H1 (cell line): ENCODE measurements around the gene SF3B2. TPM values are rescaled to one million over a fixed set of nuclear protein-coding genes. Genes with fewer than 3 reads are reported as not detected.
A peak's percentile ranks its signal among the peaks of the same experiment; 100 is the strongest.

Source experiments
- CTCF ChIA-PET: fragments of 300-600 bp; sonication (Branson Sonifier 250); formaldehyde crosslinking; loops from one replicate; lab custom pipeline; 2021; ENCODE audit not compliant: partially characterized antibody; lab: Charles Lee
- POLR2A ChIA-PET: fragments of 300-600 bp; sonication (Branson Sonifier 250); formaldehyde crosslinking; loops from one replicate; lab custom pipeline; 2021; ENCODE audit warnings: inconsistent platforms; ENCODE audit not compliant: partially characterized antibody; lab: Charles Lee
- DNase-seq, 2 experiments: peaks; one replicate each; pipeline versions ENCODE4 v3.0.0 to v3.0.0-alpha.2; 2010 to 2022; ENCODE audit warnings: low spot score in 2 of 2, low read depth in 1 of 2, mixed read lengths in 1 of 2
- FAIRE-seq: peaks from 2 replicates; lab custom pipeline; 2011; peaks lifted over from hg19 to GRCh38; lab: Jason Lieb, UNC
- H2AFZ ChIP-seq: 2 replicates; pipeline ENCODE4 v1.8.1; 2012; ENCODE audit warnings: low read length, inconsistent platforms
- H2AK5ac ChIP-seq: 2 replicates; pipeline ENCODE4 v1.6.1; 2013; ENCODE audit warnings: low read depth, low read length
- H2BK120ac ChIP-seq: replicated peaks from 2 replicates; pipeline ENCODE3; 2013; ENCODE audit warnings: low read depth, low read length, inconsistent platforms
- H2BK12ac ChIP-seq: 2 replicates; pipeline ENCODE4 v1.6.1; 2013; ENCODE audit warnings: low read depth, low read length
- H2BK15ac ChIP-seq: 2 replicates; pipeline ENCODE4 v1.6.1; 2013; ENCODE audit warnings: low read length
- H2BK20ac ChIP-seq: 2 replicates; pipeline ENCODE4 v1.6.1; 2013; ENCODE audit warnings: low read length
- H2BK5ac ChIP-seq: 2 replicates; pipeline ENCODE4 v1.6.1; 2013; ENCODE audit warnings: low read depth, low read length
- H3K14ac ChIP-seq: 2 replicates; pipeline ENCODE4 v1.6.1; 2013; ENCODE audit warnings: inconsistent platforms; ENCODE audit not compliant: insufficient read length
- H3K18ac ChIP-seq: 2 replicates; pipeline ENCODE4 v1.6.1; 2013; ENCODE audit warnings: low read length; ENCODE audit errors: extremely low read depth
- H3K23ac ChIP-seq: 2 replicates; pipeline ENCODE4 v1.6.1; 2013; ENCODE audit warnings: inconsistent platforms; ENCODE audit not compliant: insufficient read length
- H3K23me2 ChIP-seq: 2 replicates; pipeline ENCODE4 v1.6.1; 2013; ENCODE audit warnings: low read depth, low read length
- H3K27ac ChIP-seq: 2 replicates; pipeline ENCODE4 v1.6.1; 2011; ENCODE audit warnings: low read depth, low read length, inconsistent platforms
- H3K27me3 ChIP-seq, 4 experiments: replicated peaks in 1 of 4; 1 replicate in 1 of 4; 2 replicates in 3 of 4; pipeline versions ENCODE4 v1.6.1 to v1.8.1; 2011 to 2013; ENCODE audit warnings: low read length in 3 of 4, mild to moderate bottlenecking in 3 of 4, inconsistent platforms in 2 of 4, mixed read lengths in 2 of 4, moderate library complexity in 1 of 4; ENCODE audit not compliant: control insufficient read depth in 3 of 4, insufficient read depth in 3 of 4; ENCODE audit errors: extremely low read depth in 1 of 4
- H3K36me3 ChIP-seq, 4 experiments: 2 replicates each; pipeline versions ENCODE4 v1.6.1 to v1.8.1; 2011 to 2013; ENCODE audit warnings: mild to moderate bottlenecking in 4 of 4, low read length in 3 of 4, moderate library complexity in 2 of 4, control low read depth in 1 of 4, inconsistent platforms in 1 of 4; ENCODE audit not compliant: insufficient read depth in 4 of 4, control insufficient read depth in 2 of 4
- H3K4ac ChIP-seq: replicated peaks from 2 replicates; pipeline ENCODE3; 2013; ENCODE audit warnings: low read length, low read depth, mixed read lengths, inconsistent platforms; ENCODE audit not compliant: insufficient read length
- H3K4me1 ChIP-seq, 4 experiments: replicated peaks in 1 of 4; 1 replicate in 1 of 4; 2 replicates in 3 of 4; pipeline versions ENCODE4 v1.6.1 to v1.8.1; 2011 to 2013; ENCODE audit warnings: low read length in 3 of 4, inconsistent platforms in 2 of 4, mixed read lengths in 1 of 4; ENCODE audit not compliant: insufficient read depth in 4 of 4, control insufficient read depth in 3 of 4
- H3K4me2 ChIP-seq, 2 experiments: 2 replicates each; pipeline versions ENCODE4 v1.6.1 to v1.8.1; 2011 to 2013; ENCODE audit warnings: low read depth in 2 of 2, low read length in 2 of 2, control low read depth in 1 of 2, inconsistent platforms in 1 of 2, mild to moderate bottlenecking in 1 of 2; ENCODE audit not compliant: insufficient read depth in 1 of 2
- H3K4me3 ChIP-seq, 4 experiments: fragments of 200-600, 300-600 bp in 1 of 4; sonication (generic), shearing (Covaris generic), sonication (Bioruptor Twin) in 1 of 4; 2 replicates each; pipeline versions ENCODE4 v1.5.1 to v1.8.1; 2011 to 2016; ENCODE audit warnings: low read length in 4 of 4, low read depth in 3 of 4, control low read depth in 2 of 4, inconsistent platforms in 2 of 4, mild to moderate bottlenecking in 2 of 4, mixed read lengths in 1 of 4, moderate library complexity in 1 of 4; ENCODE audit not compliant: insufficient read depth in 2 of 4; ENCODE audit errors: extremely low read depth in 1 of 4
- H3K56ac ChIP-seq: replicated peaks from 2 replicates; pipeline ENCODE3; 2013; ENCODE audit warnings: low read depth, mild to moderate bottlenecking, mixed read lengths, low read length, inconsistent platforms; ENCODE audit not compliant: insufficient read length
- H3K79me1 ChIP-seq: 2 replicates; pipeline ENCODE4 v1.6.1; 2013; ENCODE audit warnings: low read depth, low read length, control low read depth
- H3K79me2 ChIP-seq, 2 experiments: 2 replicates each; pipeline versions ENCODE4 v1.6.1 to v1.8.1; 2012 to 2013; ENCODE audit warnings: low read length in 2 of 2, mild to moderate bottlenecking in 2 of 2, inconsistent platforms in 1 of 2; ENCODE audit not compliant: insufficient read depth in 2 of 2, control insufficient read depth in 1 of 2
- H3K9ac ChIP-seq, 4 experiments: replicated peaks in 1 of 4; 1 replicate in 1 of 4; 2 replicates in 3 of 4; pipeline versions ENCODE4 v1.6.1 to v1.8.1; 2011 to 2013; ENCODE audit warnings: low read depth in 3 of 4, low read length in 3 of 4, control low read depth in 2 of 4, mild to moderate bottlenecking in 2 of 4, moderate library complexity in 2 of 4, inconsistent platforms in 1 of 4; ENCODE audit errors: extremely low read depth in 1 of 4
- H3K9me3 ChIP-seq, 2 experiments: 2 replicates each; pipeline versions ENCODE4 v1.6.1 to v1.8.1; 2012 to 2013; ENCODE audit warnings: mild to moderate bottlenecking in 2 of 2, moderate library complexity in 2 of 2, control low read depth in 1 of 2, inconsistent platforms in 1 of 2, low read depth in 1 of 2, low read length in 1 of 2, mixed read lengths in 1 of 2; ENCODE audit not compliant: insufficient read depth in 2 of 2
- H4K20me1 ChIP-seq, 2 experiments: replicated peaks in 1 of 2; 2 replicates each; pipeline versions ENCODE3 to v1.8.1; 2011 to 2013; ENCODE audit warnings: inconsistent platforms in 2 of 2, low read length in 2 of 2, mild to moderate bottlenecking in 1 of 2; ENCODE audit not compliant: insufficient read depth in 2 of 2, control insufficient read depth in 1 of 2
- H4K5ac ChIP-seq: 2 replicates; pipeline ENCODE4 v1.6.1; 2013; ENCODE audit warnings: low read length, low read depth, mixed read lengths, inconsistent platforms; ENCODE audit not compliant: insufficient read length
- H4K8ac ChIP-seq: 2 replicates; pipeline ENCODE4 v1.8.0; 2013; ENCODE audit warnings: mild to moderate bottlenecking, moderate library complexity, low read length, inconsistent platforms; ENCODE audit not compliant: insufficient read depth; ENCODE audit errors: extremely low read depth
- H4K91ac ChIP-seq: replicated peaks from 2 replicates; pipeline ENCODE3; 2013; ENCODE audit warnings: low read length, mixed read lengths, inconsistent platforms; ENCODE audit not compliant: insufficient read length
- CBX8 ChIP-seq: fragments of 300-800, 300-1000 bp; sonication (generic); IDR thresholded peaks from 2 replicates; pipeline ENCODE4 v1.7.1; 2016; ENCODE audit warnings: low read depth, low read length, borderline replicate concordance
- CHD2 ChIP-seq: IDR thresholded peaks from 2 replicates; pipeline ENCODE4 v1.6.1; 2012; ENCODE audit warnings: low read length, improper control_type of control experiment
- EGR1 ChIP-seq: IDR thresholded peaks from 2 replicates; pipeline ENCODE4 v1.6.1; 2011; ENCODE audit warnings: low read depth, low read length, borderline replicate concordance
- JUND ChIP-seq: IDR thresholded peaks from 2 replicates; pipeline ENCODE4 v1.6.1; 2011; ENCODE audit warnings: mild to moderate bottlenecking, improper control_type of control experiment, low read length
- KDM1A ChIP-seq: fragments of 200-600, 300-600 bp; sonication (generic); IDR thresholded peaks from 2 replicates; pipeline ENCODE4 v1.7.1; 2016; ENCODE audit warnings: mild to moderate bottlenecking, low read length, borderline replicate concordance
- NANOG ChIP-seq: IDR thresholded peaks from 2 replicates; pipeline ENCODE4 v1.6.1; 2011; ENCODE audit warnings: low read length, low read depth, mild to moderate bottlenecking, inconsistent platforms; ENCODE audit not compliant: insufficient read depth, poor library complexity, severe bottlenecking
- RXRA ChIP-seq: IDR thresholded peaks from 2 replicates; pipeline ENCODE4 v1.6.1; 2011; ENCODE audit warnings: low read depth, mild to moderate bottlenecking, low read length, moderate library complexity; ENCODE audit not compliant: insufficient read depth
- SIX5 ChIP-seq: IDR thresholded peaks from 2 replicates; pipeline ENCODE4 v1.6.1; 2011; ENCODE audit warnings: mild to moderate bottlenecking, low read depth, low read length
- SRF ChIP-seq: IDR thresholded peaks from 2 replicates; pipeline ENCODE4 v1.6.1; 2011; ENCODE audit warnings: mild to moderate bottlenecking, low read depth, low read length, moderate library complexity
- WGBS, 2 experiments: shearing (Covaris generic) in 1 of 2; methylation state at CpG; one replicate each; pipeline versions ENCODE4 v1.1.6 to v1.1.7; 2013 to 2015; ENCODE audit warnings: low lambda C conversion rate in 2 of 2, mixed read lengths in 2 of 2, inconsistent platforms in 1 of 2, low coverage in 1 of 2, missing lambda C conversion rate in 1 of 2; ENCODE audit not compliant: insufficient replicate concordance in 2 of 2, insufficient coverage in 1 of 2, insufficient read length in 1 of 2; ENCODE audit errors: extremely low coverage in 1 of 2, missing lambda C conversion rate in 1 of 2; 5-methylcytosine and 5-hydroxymethylcytosine counted together
- polyA plus RNA-seq, 7 experiments: library from polyadenylated mRNA; depleted of rRNA in 3 of 7; stranded (reverse) in 5 of 7; unstranded in 2 of 7; fragments of >200 nt in 5 of 7; fragments of 200-250 nt in 2 of 7; gene quantifications; 1 replicate in 5 of 7; 2 replicates in 1 of 7; 4 replicates in 1 of 7; pipeline versions ENCODE4 v1.2.1 to v1.2.3, GENCODE V29; 2011 to 2013; ENCODE audit warnings: missing spikeins in 2 of 7, mixed read lengths in 2 of 7
- total RNA-seq: library from RNA; stranded (reverse); fragmentation: NEBNext Ultra II Directional; extraction: Animal tissue kit (Norgen Biotek cat#: 25700); gene quantifications from 2 replicates; pipeline ENCODE4 v1.2.1, GENCODE V29; 2021

The SF3B2 gene
- total and polyA plus RNA-seq, 2 of the 8 experiments (the other 6 are each of a cell fraction or from before 2014, with no cell fraction given), result 182 to 237 TPM

DNA sequence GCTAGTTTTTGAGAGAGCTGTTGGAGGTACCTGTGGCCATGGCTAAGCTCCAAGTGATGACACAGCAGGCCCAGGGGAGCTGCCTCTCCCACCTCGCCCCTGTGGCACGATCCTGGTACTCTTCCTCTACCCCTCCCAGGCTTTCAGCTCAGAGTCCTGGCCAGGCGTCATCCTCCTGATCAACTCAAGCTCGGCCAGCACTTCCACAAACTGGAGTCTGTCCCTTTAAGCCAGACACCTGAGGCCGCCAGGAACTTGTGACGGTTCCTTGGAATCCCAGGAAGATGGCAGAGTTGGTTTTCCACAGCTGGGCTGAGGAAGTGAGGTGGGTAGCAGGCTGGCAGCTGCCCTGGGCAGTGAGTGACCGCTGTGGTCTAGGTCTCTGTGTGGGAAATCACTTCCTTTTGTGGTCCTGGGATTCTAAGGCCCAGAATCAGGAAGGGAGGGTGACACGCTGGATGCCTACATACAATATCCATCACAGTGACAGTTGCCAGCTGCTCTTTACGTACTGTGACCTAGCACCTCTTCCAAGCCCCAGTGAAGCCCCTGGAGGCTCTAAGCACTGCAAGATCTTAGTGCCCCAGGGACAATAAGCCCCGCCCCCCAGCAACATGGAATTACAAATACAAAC, 43.6 kb upstream of the SF3B2 start:
- TF ChIP-seq RXRA, result no peak
- no peak for TF ChIP-seq SRF
- no peak for TF ChIP-seq SIX5
- no peak for TF ChIP-seq CBX8
- TF ChIP-seq EGR1, result no peak
- TF ChIP-seq KDM1A, result no peak
- TF ChIP-seq JUND, result no peak
- TF ChIP-seq CHD2, result no peak
- no peak for TF ChIP-seq NANOG
- Histone ChIP-seq H3K36me3 (peaks cover 0 to 10% (median 4%) of the 10 kb centered on the region in 4 experiments; a peak in 5 of 8 replicates), H2BK12ac (no peak overlapping the region; the same call in 1 of the 2 replicates), H3K4ac (no peak overlapping the region), H3K9ac (no peak overlapping the region), H2AK5ac (no peak overlapping the region), H4K8ac (peak overlapping the region; percentile 40), H3K27me3 (peaks cover 6 to 26% (median 24%) of the 10 kb centered on the region in 4 experiments), H3K4me2 (no peak overlapping the region), H4K91ac (no peak overlapping the region), H3K79me1 (peaks cover 5% of the 10 kb centered on the region), H3K23ac (no peak overlapping the region), H4K5ac (no peak overlapping the region), H3K4me3 (no peak overlapping the region), H3K79me2 (peaks cover 0 to 1% of the 10 kb centered on the region in 2 experiments; a peak in 2 of 4 replicates), H3K27ac (no peak overlapping the region), H3K56ac (no peak overlapping the region), H3K9me3 (no peaks in the 10 kb centered on the region), H2BK120ac (no peak overlapping the region), H2AFZ (no peak overlapping the region), H3K18ac (no peak overlapping the region), H2BK15ac (no peak overlapping the region), H3K14ac (no peak overlapping the region), H2BK20ac (peak overlapping the region; percentile 86; the same call in 1 of the 2 replicates), H3K4me1 (peaks cover 0 to 20% (median 9%) of the 10 kb centered on the region in 4 experiments; a peak in 5 of 7 replicates), H4K20me1 (peaks cover 0 to 4% of the 10 kb centered on the region in 2 experiments), H2BK5ac (no peak overlapping the region), H3K23me2 (peaks cover 2% of the 10 kb centered on the region; the same call in 1 of the 2 replicates)
- WGBS, 2 experiments, result 70% methylated on average over 10 of the region's 10 CpGs; no CpG with 5 or more reads in 1 of the 2 experiments
- FAIRE-seq, result no peak
- ChIA-PET POLR2A (interaction anchor here (0.6 to 1.8 kb wide), 9 partner anchors 11 to 296 kb away, joined by 3 to 4 read pairs (median 4); partner anchors contain the start of genes CATSPER1 and MUS81), CTCF (interaction anchor here (0.6 to 6.4 kb wide), 17 partner anchors 14 to 675 kb away, joined by 3 to 35 read pairs (median 4); partner anchors contain the start of genes CCDC85B, DPF2 and FIBP)
- DNase-seq, result no peak
